A673 (cell line): ENCODE measurements around the gene SYTL4.

ENCODE experiments used
- CTCF ChIP-seq: fragments of 300-800, 200-600 bp; sonication (generic); conservative IDR thresholded peaks from 2 replicates; pipeline ENCODE4 v1.5.1; 2017; ENCODE audit warnings: low read depth, mild to moderate bottlenecking, antibody characterized with exemption, low read length, moderate library complexity, mixed read lengths
- EZH2 ChIP-seq: fragments of 200-600 bp; sonication (generic); IDR thresholded peaks from 2 replicates; pipeline ENCODE4 v1.6.1; 2017; ENCODE audit warnings: borderline replicate concordance, low read depth, mild to moderate bottlenecking, mixed read lengths, antibody characterized with exemption, low read length; ENCODE audit not compliant: poor library complexity, severe bottlenecking

- TF ChIP-seq CTCF, result no peak
- TF ChIP-seq EZH2, result no peak
Measured at GRCh38 chrX:100743009-100743607, 11.2 kb upstream of the SYTL4 start.
